HepG2 (cell line): Measurements from ENCODE around the gene TULP4. TPM values are rescaled to one million over a fixed set of nuclear protein-coding genes. Genes with fewer than 3 reads are reported as not detected.
A peak's percentile ranks its signal among the peaks of the same experiment; 100 is the strongest.

Experiments used
- ATAC-seq: fragments of 200-7000 bp; cut with Tn5 transposase; 3 replicates; pipeline ENCODE4 v1.9.1; 2020; ENCODE audit warnings: mild to moderate bottlenecking, moderate library complexity
- BruUV-seq: library from RNA; stranded (reverse); fragments of 400-500 nt; replicated peaks from 2 replicates; lab custom pipeline; 2021; lab: Mats Ljungman, UMichigan
- CTCF ChIA-PET: fragments of 300-600 bp; formaldehyde crosslinking; extraction: SDS; loops from one replicate; lab custom pipeline; 2021; ENCODE audit warnings: low total read pairs, inconsistent platforms, low intra/inter-chr PET ratio; lab: Yijun Ruan, JAX
- POLR2A ChIA-PET: fragments of 350-600 bp; sonication (Branson Sonifier 250); formaldehyde crosslinking; loops from one replicate; lab custom pipeline; 2020; ENCODE audit warnings: antibody characterized with exemption, inconsistent platforms; lab: Yijun Ruan, JAX
- DNase-seq: peaks from one replicate; pipeline ENCODE4 v3.0.0-alpha.2; 2015; ENCODE audit warnings: low spot score
- FAIRE-seq: peaks from 3 replicates; lab custom pipeline; 2011; peaks lifted over from hg19 to GRCh38; lab: Jason Lieb, UNC
- H2AFZ ChIP-seq: one replicate; pipeline ENCODE4 v1.6.1; 2011; ENCODE audit warnings: low read length, inconsistent platforms
- H3K27ac ChIP-seq: fragments of 300-600 bp; 3 replicates; pipeline ENCODE4 v1.8.0; 2011; ENCODE audit warnings: mixed run types, mild to moderate bottlenecking, mixed read lengths, low read length, inconsistent platforms; ENCODE audit not compliant: insufficient read depth; ENCODE audit errors: extremely low read length
- H3K27me3 ChIP-seq, 2 experiments: fragments of 200-600 bp in 1 of 2; 2 replicates in 1 of 2; 3 replicates in 1 of 2; pipeline versions ENCODE4 v1.6.0 to v1.8.0; 2011; ENCODE audit warnings: low read length in 2 of 2, mild to moderate bottlenecking in 2 of 2, moderate library complexity in 2 of 2, inconsistent platforms in 1 of 2; ENCODE audit not compliant: insufficient read depth in 2 of 2, control insufficient read depth in 1 of 2
- H3K36me3 ChIP-seq, 2 experiments: fragments of 200-600 bp in 1 of 2; replicated peaks in 1 of 2; 2 replicates in 1 of 2; 3 replicates in 1 of 2; pipeline versions ENCODE4 v1.5.1 to v1.8.0; 2011; ENCODE audit warnings: low read length in 2 of 2, inconsistent platforms in 1 of 2; ENCODE audit not compliant: insufficient read depth in 2 of 2, control insufficient read depth in 1 of 2
- H3K4me1 ChIP-seq: 2 replicates; pipeline ENCODE4 v1.5.1; 2012; ENCODE audit warnings: low read length, inconsistent platforms; ENCODE audit not compliant: insufficient read depth
- H3K4me2 ChIP-seq: 2 replicates; pipeline ENCODE4 v1.6.0; 2011; ENCODE audit warnings: low read depth, low read length, inconsistent platforms
- H3K4me3 ChIP-seq, 3 experiments: fragments of 200-600 bp in 1 of 3; sonication (generic), shearing (Covaris generic) in 1 of 3; replicated peaks in 1 of 3; 2 replicates each; pipeline ENCODE4 v1.5.1; 2011 to 2016; ENCODE audit warnings: low read length in 3 of 3, inconsistent platforms in 2 of 3, low read depth in 2 of 3, mild to moderate bottlenecking in 2 of 3, control low read depth in 1 of 3, mixed read lengths in 1 of 3; ENCODE audit not compliant: insufficient read depth in 1 of 3
- H3K79me2 ChIP-seq: one replicate; pipeline ENCODE4 v1.6.1; 2011; ENCODE audit warnings: low read length, inconsistent platforms; ENCODE audit not compliant: insufficient read depth
- H3K9ac ChIP-seq: 2 replicates; pipeline ENCODE4 v1.6.0; 2011; ENCODE audit warnings: mild to moderate bottlenecking, low read depth, low read length, inconsistent platforms; ENCODE audit not compliant: insufficient read depth
- H3K9me3 ChIP-seq: 2 replicates; pipeline ENCODE4 v1.5.1; 2012; ENCODE audit warnings: mild to moderate bottlenecking, low read length
- H4K20me1 ChIP-seq: 2 replicates; pipeline ENCODE4 v1.6.0; 2011; ENCODE audit warnings: inconsistent platforms, mild to moderate bottlenecking, low read length, moderate library complexity; ENCODE audit not compliant: insufficient read depth
- HHEX ChIP-seq: IDR thresholded peaks from 2 replicates; pipeline ENCODE4 v1.6.1; 2016; ENCODE audit warnings: control low read depth
- HNRNPH1 ChIP-seq: fragments of 200-400 bp; formaldehyde crosslinking; optimal IDR thresholded peaks from 2 replicates; pipeline ENCODE3; 2017; ENCODE audit warnings: mild to moderate bottlenecking, low read depth, low read length
- KLF15 ChIP-seq: sonication (generic); formaldehyde crosslinking; IDR thresholded peaks from 2 replicates; pipeline ENCODE4 v1.8.1; 2023; ENCODE audit warnings: borderline replicate concordance, mild to moderate bottlenecking, inconsistent platforms, missing genetic modification reagents, mixed read lengths
- MAFF ChIP-seq: IDR thresholded peaks from 2 replicates; pipeline ENCODE4 v1.6.1; 2011; ENCODE audit warnings: low read depth, low read length, improper control_type of control experiment
- TBX2 ChIP-seq: sonication (generic); formaldehyde crosslinking; IDR thresholded peaks from 2 replicates; pipeline ENCODE4 v1.5.0; 2020; ENCODE audit warnings: missing genetic modification reagents, mild to moderate bottlenecking, borderline replicate concordance
- ZNF557 ChIP-seq: sonication (generic); formaldehyde crosslinking; IDR thresholded peaks from 2 replicates; pipeline ENCODE4 v1.4.0; 2020; ENCODE audit warnings: missing genetic modification reagents
- ZSCAN22 ChIP-seq: sonication (generic); formaldehyde crosslinking; IDR thresholded peaks from 2 replicates; pipeline ENCODE4 v1.4.0; 2020; ENCODE audit warnings: mild to moderate bottlenecking, missing genetic modification reagents
- WGBS: methylation state at CpG from one replicate; pipeline ENCODE4 v1.1.6; 2017; ENCODE audit warnings: low lambda C conversion rate; 5-methylcytosine and 5-hydroxymethylcytosine counted together
- in situ Hi-C: cut with HindIII; loops from 2 replicates; pipeline ENCODE4 v1.10.0; 2017; ENCODE audit warnings: low pct_unique_long_range_greater_than_20kb; ENCODE audit not compliant: extremely low pct_ligation_motif_present
- intact Hi-C: fragments of 100-400 bp; cut with micrococcal nuclease; formaldehyde crosslinking; loops from one replicate; pipeline ENCODE4 v1.10.0; 2022; ENCODE audit not compliant: unreplicated experiment
- polyA plus RNA-seq, 8 experiments: library from polyadenylated mRNA; depleted of rRNA in 3 of 8; stranded (reverse) in 7 of 8; unstranded in 1 of 8; fragments of >200 nt; fragmentation: Illumina TruSeq in 4 of 8; extraction: Trizol in 4 of 8; gene quantifications; 2 replicates each; pipeline versions ENCODE4 v1.2.1 to v1.2.3, GENCODE V29; 2011 to 2016; ENCODE audit warnings: low read depth in 4 of 8, missing spikeins in 1 of 8, mixed read lengths in 1 of 8; ENCODE audit not compliant: insufficient read depth in 1 of 8
- total RNA-seq, 5 experiments: library from RNA; depleted of rRNA; stranded (reverse); fragments of >200 nt; fragmentation: Illumina TruSeq; extraction: Trizol; gene quantifications; 2 replicates each; pipeline ENCODE4 v1.2.3, GENCODE V29; 2016; ENCODE audit warnings: low read depth in 1 of 5
- TF ChIP-seq, protein P1 (sequence below): sonication (generic); formaldehyde crosslinking; IDR thresholded peaks from 2 replicates; pipeline ENCODE4 v1.4.0; 2020; ENCODE audit warnings: missing genetic modification reagents, borderline replicate concordance
- TF ChIP-seq, protein P2 (sequence below): sonication (generic); formaldehyde crosslinking; IDR thresholded peaks from 2 replicates; pipeline ENCODE4 v1.4.0; 2020; ENCODE audit warnings: missing genetic modification reagents
- TF ChIP-seq, protein P3 (sequence below): sonication (generic); formaldehyde crosslinking; IDR thresholded peaks from 2 replicates; pipeline ENCODE4 v1.5.0; 2020; ENCODE audit warnings: missing genetic modification reagents
- TF ChIP-seq, protein P4 (sequence below): sonication (generic); formaldehyde crosslinking; IDR thresholded peaks from 2 replicates; pipeline ENCODE4 v1.9.0; 2021; ENCODE audit warnings: missing genetic modification reagents, borderline replicate concordance

The TULP4 gene
- total and polyA plus RNA-seq, 2 of the 13 experiments (the other 11 are each of a cell fraction or from before 2014, with no cell fraction given): 21.1 to 122 TPM

- TF ChIP-seq, protein P1, sequence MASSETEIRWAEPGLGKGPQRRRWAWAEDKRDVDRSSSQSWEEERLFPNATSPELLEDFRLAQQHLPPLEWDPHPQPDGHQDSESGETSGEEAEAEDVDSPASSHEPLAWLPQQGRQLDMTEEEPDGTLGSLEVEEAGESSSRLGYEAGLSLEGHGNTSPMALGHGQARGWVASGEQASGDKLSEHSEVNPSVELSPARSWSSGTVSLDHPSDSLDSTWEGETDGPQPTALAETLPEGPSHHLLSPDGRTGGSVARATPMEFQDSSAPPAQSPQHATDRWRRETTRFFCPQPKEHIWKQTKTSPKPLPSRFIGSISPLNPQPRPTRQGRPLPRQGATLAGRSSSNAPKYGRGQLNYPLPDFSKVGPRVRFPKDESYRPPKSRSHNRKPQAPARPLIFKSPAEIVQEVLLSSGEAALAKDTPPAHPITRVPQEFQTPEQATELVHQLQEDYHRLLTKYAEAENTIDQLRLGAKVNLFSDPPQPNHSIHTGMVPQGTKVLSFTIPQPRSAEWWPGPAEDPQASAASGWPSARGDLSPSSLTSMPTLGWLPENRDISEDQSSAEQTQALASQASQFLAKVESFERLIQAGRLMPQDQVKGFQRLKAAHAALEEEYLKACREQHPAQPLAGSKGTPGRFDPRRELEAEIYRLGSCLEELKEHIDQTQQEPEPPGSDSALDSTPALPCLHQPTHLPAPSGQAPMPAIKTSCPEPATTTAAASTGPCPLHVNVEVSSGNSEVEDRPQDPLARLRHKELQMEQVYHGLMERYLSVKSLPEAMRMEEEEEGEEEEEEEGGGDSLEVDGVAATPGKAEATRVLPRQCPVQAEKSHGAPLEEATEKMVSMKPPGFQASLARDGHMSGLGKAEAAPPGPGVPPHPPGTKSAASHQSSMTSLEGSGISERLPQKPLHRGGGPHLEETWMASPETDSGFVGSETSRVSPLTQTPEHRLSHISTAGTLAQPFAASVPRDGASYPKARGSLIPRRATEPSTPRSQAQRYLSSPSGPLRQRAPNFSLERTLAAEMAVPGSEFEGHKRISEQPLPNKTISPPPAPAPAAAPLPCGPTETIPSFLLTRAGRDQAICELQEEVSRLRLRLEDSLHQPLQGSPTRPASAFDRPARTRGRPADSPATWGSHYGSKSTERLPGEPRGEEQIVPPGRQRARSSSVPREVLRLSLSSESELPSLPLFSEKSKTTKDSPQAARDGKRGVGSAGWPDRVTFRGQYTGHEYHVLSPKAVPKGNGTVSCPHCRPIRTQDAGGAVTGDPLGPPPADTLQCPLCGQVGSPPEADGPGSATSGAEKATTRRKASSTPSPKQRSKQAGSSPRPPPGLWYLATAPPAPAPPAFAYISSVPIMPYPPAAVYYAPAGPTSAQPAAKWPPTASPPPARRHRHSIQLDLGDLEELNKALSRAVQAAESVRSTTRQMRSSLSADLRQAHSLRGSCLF (CRISPR knock-in tag): no peak
- TF ChIP-seq, protein P2, sequence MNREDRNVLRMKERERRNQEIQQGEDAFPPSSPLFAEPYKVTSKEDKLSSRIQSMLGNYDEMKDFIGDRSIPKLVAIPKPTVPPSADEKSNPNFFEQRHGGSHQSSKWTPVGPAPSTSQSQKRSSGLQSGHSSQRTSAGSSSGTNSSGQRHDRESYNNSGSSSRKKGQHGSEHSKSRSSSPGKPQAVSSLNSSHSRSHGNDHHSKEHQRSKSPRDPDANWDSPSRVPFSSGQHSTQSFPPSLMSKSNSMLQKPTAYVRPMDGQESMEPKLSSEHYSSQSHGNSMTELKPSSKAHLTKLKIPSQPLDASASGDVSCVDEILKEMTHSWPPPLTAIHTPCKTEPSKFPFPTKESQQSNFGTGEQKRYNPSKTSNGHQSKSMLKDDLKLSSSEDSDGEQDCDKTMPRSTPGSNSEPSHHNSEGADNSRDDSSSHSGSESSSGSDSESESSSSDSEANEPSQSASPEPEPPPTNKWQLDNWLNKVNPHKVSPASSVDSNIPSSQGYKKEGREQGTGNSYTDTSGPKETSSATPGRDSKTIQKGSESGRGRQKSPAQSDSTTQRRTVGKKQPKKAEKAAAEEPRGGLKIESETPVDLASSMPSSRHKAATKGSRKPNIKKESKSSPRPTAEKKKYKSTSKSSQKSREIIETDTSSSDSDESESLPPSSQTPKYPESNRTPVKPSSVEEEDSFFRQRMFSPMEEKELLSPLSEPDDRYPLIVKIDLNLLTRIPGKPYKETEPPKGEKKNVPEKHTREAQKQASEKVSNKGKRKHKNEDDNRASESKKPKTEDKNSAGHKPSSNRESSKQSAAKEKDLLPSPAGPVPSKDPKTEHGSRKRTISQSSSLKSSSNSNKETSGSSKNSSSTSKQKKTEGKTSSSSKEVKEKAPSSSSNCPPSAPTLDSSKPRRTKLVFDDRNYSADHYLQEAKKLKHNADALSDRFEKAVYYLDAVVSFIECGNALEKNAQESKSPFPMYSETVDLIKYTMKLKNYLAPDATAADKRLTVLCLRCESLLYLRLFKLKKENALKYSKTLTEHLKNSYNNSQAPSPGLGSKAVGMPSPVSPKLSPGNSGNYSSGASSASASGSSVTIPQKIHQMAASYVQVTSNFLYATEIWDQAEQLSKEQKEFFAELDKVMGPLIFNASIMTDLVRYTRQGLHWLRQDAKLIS (CRISPR knock-in tag): no peak
Observed at GRCh38 chr6:158290659-158291058, 21.6 kb upstream of the TULP4 start (continued).

DNA sequence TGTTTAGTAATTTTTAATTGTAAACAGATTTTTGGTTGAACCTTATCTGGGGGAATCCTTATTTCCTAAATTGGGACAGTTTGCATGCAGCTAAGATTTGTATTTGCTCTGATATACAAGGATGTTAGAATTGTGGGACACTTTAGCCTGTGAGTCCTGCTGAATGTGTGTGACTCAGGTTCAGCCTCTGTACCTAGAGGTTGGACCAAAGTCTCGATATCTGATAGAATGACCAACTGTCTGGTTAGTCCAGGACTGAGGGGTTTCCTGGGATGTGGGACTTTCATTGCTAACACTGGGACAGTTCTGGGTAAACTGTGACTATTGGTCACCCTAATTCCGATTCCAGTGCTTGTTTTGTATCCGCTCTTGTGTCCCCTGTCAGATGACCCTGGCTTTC is 20.2 kb upstream of the TULP4 start:
- Histone ChIP-seq H3K36me3 (peaks cover 0 to 3% of the 10 kb centered on the region in 2 experiments; a peak in 4 of 5 replicates), H3K4me2 (no peak overlapping the region), H3K4me1 (peaks cover 58% of the 10 kb centered on the region), H4K20me1 (no peaks in the 10 kb centered on the region), H2AFZ (no peak overlapping the region), H3K4me3 (no peak overlapping the region), H3K79me2 (peaks cover 55% of the 10 kb centered on the region), H3K27me3 (no peaks in the 10 kb centered on the region), H3K27ac (no peak overlapping the region), H3K9ac (no peak overlapping the region), H3K9me3 (peaks cover 6% of the 10 kb centered on the region)
- ATAC-seq (peak; percentile 71), DNase-seq (no peak), FAIRE-seq (no peak)
- in situ Hi-C loops: no loop called here
- intact Hi-C loops: no loop called here
- no TSS peak for BruUV-seq
- ChIA-PET POLR2A (no interaction called here), CTCF (no interaction called here)
- 94% methylated on average over 3 of the region's 3 CpGs for WGBS
- TF ChIP-seq, protein P3, sequence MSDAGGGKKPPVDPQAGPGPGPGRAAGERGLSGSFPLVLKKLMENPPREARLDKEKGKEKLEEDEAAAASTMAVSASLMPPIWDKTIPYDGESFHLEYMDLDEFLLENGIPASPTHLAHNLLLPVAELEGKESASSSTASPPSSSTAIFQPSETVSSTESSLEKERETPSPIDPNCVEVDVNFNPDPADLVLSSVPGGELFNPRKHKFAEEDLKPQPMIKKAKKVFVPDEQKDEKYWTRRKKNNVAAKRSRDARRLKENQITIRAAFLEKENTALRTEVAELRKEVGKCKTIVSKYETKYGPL (CRISPR knock-in tag): no peak
- TF ChIP-seq MAFF (no peak), HHEX (CRISPR knock-in tag) (no peak), ZSCAN22 (no peak), KLF15 (CRISPR knock-in tag) (no peak), TBX2 (CRISPR knock-in tag) (no peak), ZNF557 (no peak), HNRNPH1 (no peak)
- TF ChIP-seq, protein P4, sequence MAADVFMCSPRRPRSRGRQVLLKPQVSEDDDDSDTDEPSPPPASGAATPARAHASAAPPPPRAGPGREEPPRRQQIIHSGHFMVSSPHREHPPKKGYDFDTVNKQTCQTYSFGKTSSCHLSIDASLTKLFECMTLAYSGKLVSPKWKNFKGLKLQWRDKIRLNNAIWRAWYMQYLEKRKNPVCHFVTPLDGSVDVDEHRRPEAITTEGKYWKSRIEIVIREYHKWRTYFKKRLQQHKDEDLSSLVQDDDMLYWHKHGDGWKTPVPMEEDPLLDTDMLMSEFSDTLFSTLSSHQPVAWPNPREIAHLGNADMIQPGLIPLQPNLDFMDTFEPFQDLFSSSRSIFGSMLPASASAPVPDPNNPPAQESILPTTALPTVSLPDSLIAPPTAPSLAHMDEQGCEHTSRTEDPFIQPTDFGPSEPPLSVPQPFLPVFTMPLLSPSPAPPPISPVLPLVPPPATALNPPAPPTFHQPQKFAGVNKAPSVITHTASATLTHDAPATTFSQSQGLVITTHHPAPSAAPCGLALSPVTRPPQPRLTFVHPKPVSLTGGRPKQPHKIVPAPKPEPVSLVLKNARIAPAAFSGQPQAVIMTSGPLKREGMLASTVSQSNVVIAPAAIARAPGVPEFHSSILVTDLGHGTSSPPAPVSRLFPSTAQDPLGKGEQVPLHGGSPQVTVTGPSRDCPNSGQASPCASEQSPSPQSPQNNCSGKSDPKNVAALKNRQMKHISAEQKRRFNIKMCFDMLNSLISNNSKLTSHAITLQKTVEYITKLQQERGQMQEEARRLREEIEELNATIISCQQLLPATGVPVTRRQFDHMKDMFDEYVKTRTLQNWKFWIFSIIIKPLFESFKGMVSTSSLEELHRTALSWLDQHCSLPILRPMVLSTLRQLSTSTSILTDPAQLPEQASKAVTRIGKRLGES (CRISPR knock-in tag): no peak
